ENCODE data around the gene TGFBR3. TPM values are rescaled to one million over a fixed set of nuclear protein-coding genes. Genes with fewer than 3 reads are reported as not detected.

The TGFBR3 gene
- total RNA-seq, 1 donor: 32.2 TPM

DNA sequence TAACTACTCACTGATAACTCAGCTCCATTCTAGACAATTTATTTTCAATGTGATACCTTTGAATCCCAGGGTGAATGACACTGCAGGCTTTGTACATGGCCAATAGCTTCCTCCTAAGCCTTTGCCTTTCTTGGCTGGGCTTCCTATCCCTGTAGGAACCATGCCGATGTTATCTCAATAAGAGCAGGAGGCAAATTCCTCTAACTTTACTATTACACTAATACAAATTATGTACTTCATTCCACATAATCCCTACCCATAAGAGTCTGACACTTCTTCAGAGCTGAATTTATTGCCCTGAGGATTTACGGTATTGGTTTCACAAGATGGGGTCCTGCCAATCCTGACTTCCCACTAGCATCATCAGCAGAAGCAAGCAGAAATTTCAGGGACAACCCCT is 14.0 kb downstream of the TGFBR3 start:
- Histone ChIP-seq H3K4me1 (ENCODE audit: insufficient read depth, low read length) (peaks cover 25% of the 10 kb centered on the region), H3K27me3 (ENCODE audit: insufficient read depth, low read length) (no peaks in the 10 kb centered on the region), H3K4me3 (ENCODE audit: insufficient read depth, low read length) (no peak overlapping the region), H2AFZ (ENCODE audit: low read length) (no peak overlapping the region), H3K9me3 (ENCODE audit: low read depth, low read length) (no peaks in the 10 kb centered on the region), H3K79me2 (ENCODE audit: insufficient read depth, low read length) (peaks cover 74% of the 10 kb centered on the region), H3K27ac (ENCODE audit: low read depth, low read length) (no peak overlapping the region), H3K36me3 (ENCODE audit: insufficient read depth, low read length) (no peaks in the 10 kb centered on the region), H4K20me1 (ENCODE audit: insufficient read depth, low read length) (peaks cover 17% of the 10 kb centered on the region), H3K4me2 (ENCODE audit: insufficient read depth, low read length) (peak overlapping the region; percentile 2)
- TF ChIP-seq, protein P1, sequence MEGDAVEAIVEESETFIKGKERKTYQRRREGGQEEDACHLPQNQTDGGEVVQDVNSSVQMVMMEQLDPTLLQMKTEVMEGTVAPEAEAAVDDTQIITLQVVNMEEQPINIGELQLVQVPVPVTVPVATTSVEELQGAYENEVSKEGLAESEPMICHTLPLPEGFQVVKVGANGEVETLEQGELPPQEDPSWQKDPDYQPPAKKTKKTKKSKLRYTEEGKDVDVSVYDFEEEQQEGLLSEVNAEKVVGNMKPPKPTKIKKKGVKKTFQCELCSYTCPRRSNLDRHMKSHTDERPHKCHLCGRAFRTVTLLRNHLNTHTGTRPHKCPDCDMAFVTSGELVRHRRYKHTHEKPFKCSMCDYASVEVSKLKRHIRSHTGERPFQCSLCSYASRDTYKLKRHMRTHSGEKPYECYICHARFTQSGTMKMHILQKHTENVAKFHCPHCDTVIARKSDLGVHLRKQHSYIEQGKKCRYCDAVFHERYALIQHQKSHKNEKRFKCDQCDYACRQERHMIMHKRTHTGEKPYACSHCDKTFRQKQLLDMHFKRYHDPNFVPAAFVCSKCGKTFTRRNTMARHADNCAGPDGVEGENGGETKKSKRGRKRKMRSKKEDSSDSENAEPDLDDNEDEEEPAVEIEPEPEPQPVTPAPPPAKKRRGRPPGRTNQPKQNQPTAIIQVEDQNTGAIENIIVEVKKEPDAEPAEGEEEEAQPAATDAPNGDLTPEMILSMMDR (IDR thresholded peaks at IDR 0.05; ENCODE audit: extremely low read depth, low read depth, low read length): no peak
- DNase-seq (ENCODE audit: insufficient read length, low spot score, missing footprints): peak; percentile 43

DNA sequence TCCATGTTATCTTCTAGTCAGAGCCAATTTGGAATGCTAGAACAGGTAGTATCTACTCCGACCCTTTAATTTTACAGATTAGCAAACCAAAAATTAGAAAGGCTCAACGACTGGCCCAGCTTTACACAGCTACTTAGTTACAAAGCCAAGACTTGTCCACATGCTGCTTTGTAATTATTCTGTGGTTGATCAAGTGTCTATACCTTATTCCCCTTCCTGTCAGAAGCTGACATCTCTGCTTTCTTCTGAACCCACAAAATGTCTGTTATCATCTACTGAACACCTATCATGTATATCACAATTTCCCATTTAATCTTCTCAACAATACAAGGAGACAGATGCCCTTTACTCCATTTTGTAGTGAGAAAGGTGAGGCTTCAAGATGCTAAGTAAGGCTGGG is 15.6 kb downstream of the TGFBR3 start:
- no peak overlapping the region for H3K4me3 ChIP-seq (ENCODE audit: insufficient read depth, low read length)
- peaks cover 72% of the 10 kb centered on the region for H3K79me2 ChIP-seq (ENCODE audit: insufficient read depth, low read length)
- no peaks in the 10 kb centered on the region for H3K9me3 ChIP-seq (ENCODE audit: low read depth, low read length)
- no peaks in the 10 kb centered on the region for H3K27me3 ChIP-seq (ENCODE audit: insufficient read depth, low read length)
- H3K36me3 ChIP-seq (ENCODE audit: insufficient read depth, low read length): no peaks in the 10 kb centered on the region
- no peak overlapping the region for H3K27ac ChIP-seq (ENCODE audit: low read depth, low read length)
- H2AFZ ChIP-seq (ENCODE audit: low read length): no peak overlapping the region
- peaks cover 9% of the 10 kb centered on the region for H4K20me1 ChIP-seq (ENCODE audit: insufficient read depth, low read length)
- H3K4me2 ChIP-seq (ENCODE audit: insufficient read depth, low read length): no peak overlapping the region
- no peak for DNase-seq (ENCODE audit: insufficient read length, low spot score, missing footprints)
- TF ChIP-seq, protein P1 (IDR thresholded peaks at IDR 0.05; ENCODE audit: extremely low read depth, low read depth, low read length): no peak
- peaks cover 15% of the 10 kb centered on the region for H3K4me1 ChIP-seq (ENCODE audit: insufficient read depth, low read length)

DNA sequence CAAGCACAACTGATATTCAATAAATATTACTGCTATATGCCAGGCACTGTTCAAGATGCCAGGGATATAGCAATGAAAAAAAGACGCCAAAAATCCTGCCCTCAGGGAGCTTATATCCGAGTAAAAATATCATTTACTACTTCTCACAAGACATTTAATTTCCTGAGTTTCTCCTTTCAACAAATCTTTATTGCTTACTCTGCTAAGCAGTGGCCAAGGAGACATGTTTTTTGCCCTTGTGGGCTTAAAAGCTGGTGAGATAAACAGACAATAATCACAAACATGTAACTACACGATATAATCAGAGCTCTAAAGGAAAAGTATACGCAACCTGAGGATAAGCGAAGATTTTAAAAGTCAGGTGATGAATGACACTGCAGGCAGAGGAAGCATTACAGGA is 19.5 kb downstream of the TGFBR3 start:
- peaks cover 63% of the 10 kb centered on the region for H3K79me2 ChIP-seq (ENCODE audit: insufficient read depth, low read length)
- H3K27ac ChIP-seq (ENCODE audit: low read depth, low read length): no peak overlapping the region
- TF ChIP-seq, protein P1 (IDR thresholded peaks at IDR 0.05; ENCODE audit: extremely low read depth, low read depth, low read length): no peak
- no peaks in the 10 kb centered on the region for H3K27me3 ChIP-seq (ENCODE audit: insufficient read depth, low read length)
- H2AFZ ChIP-seq (ENCODE audit: low read length): no peak overlapping the region
- no peak overlapping the region for H3K4me3 ChIP-seq (ENCODE audit: insufficient read depth, low read length)
- DNase-seq (ENCODE audit: insufficient read length, low spot score, missing footprints): no peak
- no peak overlapping the region for H3K4me2 ChIP-seq (ENCODE audit: insufficient read depth, low read length)
- no peaks in the 10 kb centered on the region for H3K9me3 ChIP-seq (ENCODE audit: low read depth, low read length)
- H4K20me1 ChIP-seq (ENCODE audit: insufficient read depth, low read length): peaks cover 5% of the 10 kb centered on the region
- no peaks in the 10 kb centered on the region for H3K36me3 ChIP-seq (ENCODE audit: insufficient read depth, low read length)
- peaks cover 15% of the 10 kb centered on the region for H3K4me1 ChIP-seq (ENCODE audit: insufficient read depth, low read length)

DNA sequence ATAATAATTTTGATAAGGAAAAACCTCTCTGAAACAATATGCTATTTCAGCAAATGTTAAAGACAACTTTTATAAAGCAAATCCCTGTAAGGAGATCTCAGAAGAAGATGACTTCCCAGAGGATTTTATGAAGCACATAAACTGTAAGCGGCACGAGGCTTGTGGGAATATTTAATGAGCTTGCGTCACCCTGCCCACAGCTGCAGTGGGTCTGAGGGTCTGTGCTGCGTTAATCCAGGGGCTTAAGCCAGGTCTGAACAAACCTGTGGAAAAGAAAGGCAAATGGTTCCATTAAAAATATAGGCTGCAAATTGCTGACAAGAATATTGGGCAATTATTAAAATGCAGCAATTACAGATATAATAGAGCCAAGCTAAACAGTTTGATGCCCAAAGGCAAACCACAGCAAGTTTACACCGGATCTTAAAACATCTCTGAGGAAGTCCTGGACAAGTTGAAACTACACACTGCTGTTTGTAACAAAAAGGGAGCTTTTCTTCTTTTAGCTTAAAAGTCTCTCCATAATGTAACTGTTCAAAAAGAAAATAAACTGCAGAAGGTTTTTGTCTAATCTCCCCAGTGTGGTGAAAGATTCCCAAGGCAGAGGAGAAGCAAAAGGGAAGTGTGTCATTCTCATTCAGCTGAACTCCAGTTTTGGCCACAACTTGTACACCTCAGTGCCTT is 21.8 kb downstream of the TGFBR3 start:
- no peaks in the 10 kb centered on the region for H3K36me3 ChIP-seq (ENCODE audit: insufficient read depth, low read length)
- no peaks in the 10 kb centered on the region for H4K20me1 ChIP-seq (ENCODE audit: insufficient read depth, low read length)
- peaks cover 15% of the 10 kb centered on the region for H3K4me1 ChIP-seq (ENCODE audit: insufficient read depth, low read length)
- H3K4me3 ChIP-seq (ENCODE audit: insufficient read depth, low read length): peak overlapping the region; percentile 50
- H2AFZ ChIP-seq (ENCODE audit: low read length): no peak overlapping the region
- DNase-seq (ENCODE audit: insufficient read length, low spot score, missing footprints): peak; percentile 56
- peaks cover 48% of the 10 kb centered on the region for H3K79me2 ChIP-seq (ENCODE audit: insufficient read depth, low read length)
- no peaks in the 10 kb centered on the region for H3K27me3 ChIP-seq (ENCODE audit: insufficient read depth, low read length)
- no peaks in the 10 kb centered on the region for H3K9me3 ChIP-seq (ENCODE audit: low read depth, low read length)
- peak overlapping the region; percentile 86 for H3K27ac ChIP-seq (ENCODE audit: low read depth, low read length)
- TF ChIP-seq, protein P1 (IDR thresholded peaks at IDR 0.05; ENCODE audit: extremely low read depth, low read depth, low read length): no peak
- peak overlapping the region; percentile 86 for H3K4me2 ChIP-seq (ENCODE audit: insufficient read depth, low read length)
